K562 (cell line): ENCODE measurements around the gene NPPC. TPM values are rescaled to one million over a fixed set of nuclear protein-coding genes. Genes with fewer than 3 reads are reported as not detected.

ENCODE experiments used
- CSDE1 ChIP-seq, 2 experiments: fragments of 450-650 bp; IDR thresholded peaks; 2 replicates each; pipeline ENCODE4 v1.6.1; 2016; ENCODE audit warnings: mild to moderate bottlenecking in 1 of 2
- JUND ChIP-seq, 2 experiments: IDR thresholded peaks; 2 replicates in 1 of 2; 3 replicates in 1 of 2; pipeline ENCODE4 v1.6.1; 2011; ENCODE audit warnings: borderline replicate concordance in 2 of 2, low read depth in 2 of 2, low read length in 2 of 2, improper control_type of control experiment in 1 of 2, missing biosample characterization in 1 of 2, missing genetic modification characterization in 1 of 2, missing genetic modification reagents in 1 of 2
- MGA ChIP-seq: fragments of 450-650 bp; IDR thresholded peaks from 2 replicates; pipeline ENCODE4 v1.6.1; 2016; ENCODE audit warnings: mild to moderate bottlenecking, moderate library complexity
- RBFOX2 ChIP-seq: fragments of 200-400 bp; formaldehyde crosslinking; IDR thresholded peaks from 2 replicates; pipeline ENCODE4 v1.6.1; 2017; ENCODE audit warnings: low read depth, mild to moderate bottlenecking, low read length, moderate library complexity
- SMARCC2 ChIP-seq: fragments of 450-650 bp; IDR thresholded peaks from 2 replicates; pipeline ENCODE4 v1.6.1; 2017; ENCODE audit warnings: antibody characterized with exemption, moderate library complexity, mild to moderate bottlenecking, low read depth
- ZNF174 ChIP-seq: fragments of 250-450 bp; sonication (Bioruptor Pico); IDR thresholded peaks from 2 replicates; pipeline ENCODE4 v1.4.0; 2020; ENCODE audit warnings: mild to moderate bottlenecking
- polyA plus RNA-seq, 8 experiments: library from polyadenylated mRNA; depleted of rRNA in 4 of 8; stranded (reverse) in 5 of 8; unstranded in 3 of 8; fragments of >200 nt; fragmentation: Nextera tagmentation in 2 of 8; fragmentation: Illumina TruSeq in 1 of 8; extraction: Ambion mirVana in 2 of 8; extraction: Trizol in 1 of 8; gene quantifications; 2 replicates each; pipeline versions ENCODE4 v1.2.1 to v1.2.3, GENCODE V29; 2011 to 2014; ENCODE audit warnings: inconsistent platforms in 1 of 8, missing spikeins in 1 of 8
- total RNA-seq, 7 experiments: library from RNA; depleted of rRNA in 6 of 7; stranded (reverse); fragments of >200 nt in 6 of 7; fragmentation: Illumina TruSeq in 2 of 7; extraction: Trizol in 2 of 7; gene quantifications; 2 replicates each; pipeline versions ENCODE4 v1.2.1 to v1.2.3, GENCODE V29; 2011 to 2021; ENCODE audit warnings: low replicate concordance in 1 of 7

Gene NPPC
- total and polyA plus RNA-seq, 9 of the 15 experiments (the other 6 are each of a cell fraction or from before 2014, with no cell fraction given), result not detected

- no peak for TF ChIP-seq MGA
- TF ChIP-seq CSDE1 (IDR thresholded peaks at IDR 0.05), result no peak
- TF ChIP-seq SMARCC2, result no peak
- TF ChIP-seq ZNF174, result no peak
- TF ChIP-seq JUND (IDR thresholded peaks at IDR 0.05; ENCODE audit: borderline replicate concordance, low read depth, low read length), result no peak
- no peak for TF ChIP-seq JUND (tag; IDR thresholded peaks at IDR 0.05; ENCODE audit: borderline replicate concordance, low read depth, low read length)
- TF ChIP-seq RBFOX2, result no peak
These were observed 48.4 kb downstream of the NPPC start (continued) for GRCh38 chr2:231877533-231878456.
